H9 (cell line): ENCODE results near the gene HAGHL. TPM values are rescaled to one million over a fixed set of nuclear protein-coding genes. Genes with fewer than 3 reads are reported as not detected.
A peak's percentile ranks its signal among the peaks of the same experiment; 100 is the strongest.

Experiments used
- DNase-seq: peaks from one replicate; pipeline ENCODE4 v3.0.0-alpha.2; 2017
- H2AFZ ChIP-seq: one replicate; pipeline ENCODE4 v1.6.1; 2013; ENCODE audit warnings: mild to moderate bottlenecking, low read length, control low read depth, moderate library complexity
- H2AK5ac ChIP-seq: 2 replicates; pipeline ENCODE4 v1.6.1; 2013; ENCODE audit warnings: low read length, control low read depth, mixed read lengths; ENCODE audit not compliant: insufficient read length
- H2BK120ac ChIP-seq: one replicate; pipeline ENCODE4 v1.6.1; 2013; ENCODE audit warnings: low read depth, mild to moderate bottlenecking, low read length, control low read depth, inconsistent platforms; ENCODE audit not compliant: poor library complexity, severe bottlenecking
- H2BK12ac ChIP-seq: 2 replicates; pipeline ENCODE4 v1.6.1; 2013; ENCODE audit warnings: low read length, control low read depth, mixed read lengths, low read depth; ENCODE audit not compliant: insufficient read length
- H2BK15ac ChIP-seq: 2 replicates; pipeline ENCODE4 v1.6.1; 2013; ENCODE audit warnings: low read depth, low read length, control low read depth
- H2BK20ac ChIP-seq: one replicate; pipeline ENCODE4 v1.6.1; 2013; ENCODE audit warnings: low read depth, mild to moderate bottlenecking, low read length, control low read depth, inconsistent platforms; ENCODE audit not compliant: poor library complexity, severe bottlenecking
- H2BK5ac ChIP-seq: 2 replicates; pipeline ENCODE4 v1.6.1; 2013; ENCODE audit warnings: low read length, control low read depth, mixed read lengths; ENCODE audit not compliant: insufficient read length
- H3K14ac ChIP-seq: 2 replicates; pipeline ENCODE4 v1.6.1; 2013; ENCODE audit warnings: low read length, control low read depth; ENCODE audit not compliant: insufficient read depth
- H3K18ac ChIP-seq: 2 replicates; pipeline ENCODE4 v1.6.1; 2013; ENCODE audit warnings: low read depth, mild to moderate bottlenecking, mixed read lengths, low read length, control low read depth; ENCODE audit not compliant: insufficient read length
- H3K23ac ChIP-seq: 2 replicates; pipeline ENCODE4 v1.6.1; 2013; ENCODE audit warnings: low read length, control low read depth, mixed read lengths, low read depth; ENCODE audit not compliant: insufficient read length
- H3K23me2 ChIP-seq: 2 replicates; pipeline ENCODE4 v1.6.1; 2013; ENCODE audit warnings: low read depth, mild to moderate bottlenecking, mixed read lengths, low read length, control low read depth; ENCODE audit not compliant: insufficient read length, poor library complexity, severe bottlenecking
- H3K27ac ChIP-seq: 2 replicates; pipeline ENCODE4 v1.5.1; 2013; ENCODE audit warnings: low read length, control low read depth, mixed read lengths, low read depth; ENCODE audit not compliant: insufficient read length
- H3K27me3 ChIP-seq: 2 replicates; pipeline ENCODE4 v1.6.1; 2013; ENCODE audit warnings: low read length, control low read depth, inconsistent platforms; ENCODE audit not compliant: insufficient read depth
- H3K4ac ChIP-seq: 2 replicates; pipeline ENCODE4 v1.6.1; 2013; ENCODE audit warnings: low read depth, mild to moderate bottlenecking, control low read depth, inconsistent platforms, low read length, moderate library complexity
- H3K4me1 ChIP-seq: 2 replicates; pipeline ENCODE4 v1.6.1; 2013; ENCODE audit warnings: low read length, control low read depth, inconsistent platforms; ENCODE audit not compliant: insufficient read depth
- H3K4me2 ChIP-seq: 2 replicates; pipeline ENCODE4 v1.6.1; 2013; ENCODE audit warnings: low read length, control low read depth, mixed read lengths; ENCODE audit not compliant: insufficient read length, insufficient read depth
- H3K56ac ChIP-seq: 2 replicates; pipeline ENCODE4 v1.6.1; 2013; ENCODE audit warnings: low read depth, mild to moderate bottlenecking, mixed read lengths, low read length, control low read depth; ENCODE audit not compliant: insufficient read length
- H3K79me1 ChIP-seq: 2 replicates; pipeline ENCODE4 v1.6.1; 2013; ENCODE audit warnings: low read depth, mild to moderate bottlenecking, moderate library complexity, low read length, control low read depth, inconsistent platforms; ENCODE audit not compliant: insufficient read depth, poor library complexity, severe bottlenecking
- H3K79me2 ChIP-seq: 2 replicates; pipeline ENCODE4 v1.6.1; 2013; ENCODE audit warnings: low read length, control low read depth, inconsistent platforms; ENCODE audit not compliant: insufficient read depth
- H3K9ac ChIP-seq: 2 replicates; pipeline ENCODE4 v1.6.1; 2013; ENCODE audit warnings: low read length, control low read depth, mixed read lengths; ENCODE audit not compliant: insufficient read length; ENCODE audit errors: extremely low read depth
- H3K9me3 ChIP-seq: one replicate; pipeline ENCODE4 v1.6.1; 2013; ENCODE audit warnings: low read depth, low read length, inconsistent platforms; ENCODE audit not compliant: control insufficient read depth
- H3T11ph ChIP-seq: one replicate; pipeline ENCODE4 v1.6.1; 2013; ENCODE audit warnings: mild to moderate bottlenecking, low read length, control low read depth, inconsistent platforms
- H4K20me1 ChIP-seq: one replicate; pipeline ENCODE4 v1.6.1; 2013; ENCODE audit not compliant: control insufficient read depth, insufficient read length, insufficient read depth
- H4K5ac ChIP-seq: 2 replicates; pipeline ENCODE4 v1.6.1; 2013; ENCODE audit warnings: low read depth, mild to moderate bottlenecking, mixed read lengths, low read length, control low read depth; ENCODE audit not compliant: insufficient read length
- H4K8ac ChIP-seq: replicated peaks from 2 replicates; pipeline ENCODE4 v1.6.1; 2013; ENCODE audit warnings: low read length, control low read depth, mixed read lengths, low read depth; ENCODE audit not compliant: insufficient read length
- H4K91ac ChIP-seq: 2 replicates; pipeline ENCODE4 v1.6.1; 2013; ENCODE audit warnings: low read depth, mild to moderate bottlenecking, moderate library complexity, mixed read lengths, low read length, control low read depth; ENCODE audit not compliant: insufficient read length
- H3K27ac Mint-ChIP-seq, 3 experiments: 2 replicates in 2 of 3; 3 replicates in 1 of 3; pipeline ENCODE4 v1.8.0; 2020 to 2021; ENCODE audit warnings: mixed read lengths in 3 of 3, mild to moderate bottlenecking in 1 of 3, moderate library complexity in 1 of 3
- H3K27me3 Mint-ChIP-seq: 2 replicates; pipeline ENCODE4 v1.8.0; 2021; ENCODE audit warnings: low read depth, mild to moderate bottlenecking, moderate library complexity, mixed read lengths
- H3K36me3 Mint-ChIP-seq, 3 experiments: 2 replicates in 2 of 3; 3 replicates in 1 of 3; pipeline ENCODE4 v1.8.0; 2020 to 2021; ENCODE audit warnings: low read depth in 3 of 3, mixed read lengths in 3 of 3; ENCODE audit not compliant: insufficient read depth in 1 of 3
- H3K4me1 Mint-ChIP-seq, 2 experiments: 2 replicates each; pipeline ENCODE4 v1.8.0; 2020; ENCODE audit warnings: mixed read lengths in 2 of 2
- H3K4me3 Mint-ChIP-seq, 2 experiments: 2 replicates in 1 of 2; 3 replicates in 1 of 2; pipeline ENCODE4 v1.8.0; 2020 to 2021; ENCODE audit warnings: mild to moderate bottlenecking in 2 of 2, mixed read lengths in 2 of 2, moderate library complexity in 1 of 2
- H3K9me3 Mint-ChIP-seq, 2 experiments: 2 replicates in 1 of 2; 3 replicates in 1 of 2; pipeline ENCODE4 v1.8.0; 2020; ENCODE audit warnings: mild to moderate bottlenecking in 2 of 2, mixed read lengths in 2 of 2, moderate library complexity in 1 of 2
- WGBS: extraction: QIAGEN DNeasy Blood & Tissue Kit; methylation state at CpG from one replicate; pipeline ENCODE4 v1.1.7; 2013; ENCODE audit warnings: missing lambda C conversion rate, low lambda C conversion rate, mixed read lengths; ENCODE audit not compliant: insufficient read length; ENCODE audit errors: extremely low coverage; 5-methylcytosine and 5-hydroxymethylcytosine counted together
- total RNA-seq: library from RNA; stranded (reverse); gene quantifications from 2 replicates; pipeline ENCODE4 v1.2.1, GENCODE V29; 2021
- TF ChIP-seq, protein P1 (sequence below): fragments of 200-600 bp; sonication (generic); conservative IDR thresholded peaks from 3 replicates; pipeline ENCODE4 v1.8.0; 2021; ENCODE audit warnings: antibody characterized with exemption, mild to moderate bottlenecking

HAGHL gene
- total RNA-seq, 1 experiment from 2014 or later = 25.2 TPM

- no peak overlapping the region for H4K8ac ChIP-seq
- H3K9me3 ChIP-seq = no peaks in the 10 kb centered on the region
- no CpG with 5 or more reads among the region's 25 CpGs for WGBS
- peaks cover 0 to 2% of the 10 kb centered on the region in 2 experiments; a peak in 2 of 5 replicates for H3K9me3 Mint-ChIP-seq
- H3K4ac ChIP-seq = no peak overlapping the region
- peaks cover 9 to 14% of the 10 kb centered on the region in 2 experiments for H3K4me1 Mint-ChIP-seq
- no peaks in the 10 kb centered on the region for H4K20me1 ChIP-seq
- no peak overlapping the region for H3K27ac Mint-ChIP-seq
- no peaks in the 10 kb centered on the region for H3K79me2 ChIP-seq
- H2BK20ac ChIP-seq = no peak overlapping the region
- no peak overlapping the region for H3K27ac ChIP-seq
- H4K91ac ChIP-seq = no peak overlapping the region
- peaks cover 8% of the 10 kb centered on the region for H3K23me2 ChIP-seq
- no peak overlapping the region for H2AK5ac ChIP-seq
- H2BK12ac ChIP-seq = no peak overlapping the region
- no peak overlapping the region for H2AFZ ChIP-seq
- no peak overlapping the region for H2BK5ac ChIP-seq
- DNase-seq = peak; percentile 85
- H3K14ac ChIP-seq = no peak overlapping the region
- H3K4me1 ChIP-seq = no peaks in the 10 kb centered on the region
- no peaks in the 10 kb centered on the region for H3K36me3 Mint-ChIP-seq
- H4K5ac ChIP-seq = no peak overlapping the region
- H3K18ac ChIP-seq = no peak overlapping the region
- H2BK15ac ChIP-seq = no peak overlapping the region
- no peaks in the 10 kb centered on the region for H3K79me1 ChIP-seq
- H3T11ph ChIP-seq = no peak overlapping the region
- no peak overlapping the region for H3K9ac ChIP-seq
- H3K4me2 ChIP-seq = no peak overlapping the region
- peaks cover 19% of the 10 kb centered on the region; the same call in 1 of the 2 replicates for H3K27me3 ChIP-seq
- TF ChIP-seq, protein P1, sequence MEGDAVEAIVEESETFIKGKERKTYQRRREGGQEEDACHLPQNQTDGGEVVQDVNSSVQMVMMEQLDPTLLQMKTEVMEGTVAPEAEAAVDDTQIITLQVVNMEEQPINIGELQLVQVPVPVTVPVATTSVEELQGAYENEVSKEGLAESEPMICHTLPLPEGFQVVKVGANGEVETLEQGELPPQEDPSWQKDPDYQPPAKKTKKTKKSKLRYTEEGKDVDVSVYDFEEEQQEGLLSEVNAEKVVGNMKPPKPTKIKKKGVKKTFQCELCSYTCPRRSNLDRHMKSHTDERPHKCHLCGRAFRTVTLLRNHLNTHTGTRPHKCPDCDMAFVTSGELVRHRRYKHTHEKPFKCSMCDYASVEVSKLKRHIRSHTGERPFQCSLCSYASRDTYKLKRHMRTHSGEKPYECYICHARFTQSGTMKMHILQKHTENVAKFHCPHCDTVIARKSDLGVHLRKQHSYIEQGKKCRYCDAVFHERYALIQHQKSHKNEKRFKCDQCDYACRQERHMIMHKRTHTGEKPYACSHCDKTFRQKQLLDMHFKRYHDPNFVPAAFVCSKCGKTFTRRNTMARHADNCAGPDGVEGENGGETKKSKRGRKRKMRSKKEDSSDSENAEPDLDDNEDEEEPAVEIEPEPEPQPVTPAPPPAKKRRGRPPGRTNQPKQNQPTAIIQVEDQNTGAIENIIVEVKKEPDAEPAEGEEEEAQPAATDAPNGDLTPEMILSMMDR = peak; percentile 99
- H3K27me3 Mint-ChIP-seq = peaks cover 77% of the 10 kb centered on the region
- H3K4me3 Mint-ChIP-seq = no peak overlapping the region
- no peak overlapping the region for H3K56ac ChIP-seq
- H3K23ac ChIP-seq = no peak overlapping the region
- H2BK120ac ChIP-seq = no peak overlapping the region
Measured at GRCh38 chr16:711548-712320, 15.2 kb upstream of the HAGHL start.
